T-helper 2 cell (primary cell): Measurements from ENCODE around the gene DAAM1.

ENCODE experiments used
- DNase-seq, 5 experiments: peaks; one replicate each; pipeline versions ENCODE4 v3.0.0 to v3.0.0-alpha.2; 2012 to 2022

The DAAM1 gene

GRCh38 chr14:59317346-59317745 is 128.9 kb downstream of the DAAM1 start:
- DNase-seq: no peak

GRCh38 chr14:59317798-59318505 is 129.5 kb downstream of the DAAM1 start:
- DNase-seq: no peak

GRCh38 chr14:59318908-59319307 is 130.4 kb downstream of the DAAM1 start:
- no peak for DNase-seq

- no peak for DNase-seq
These were observed 131.9 kb downstream of the DAAM1 start for GRCh38 chr14:59320361-59320760.

- DNase-seq: no peak
These were observed 132.5 kb downstream of the DAAM1 start for GRCh38 chr14:59320763-59321625.

- DNase-seq: no peak
These were observed 133.1 kb downstream of the DAAM1 start for GRCh38 chr14:59321626-59321949.

GRCh38 chr14:59325906-59326305 is 137.4 kb downstream of the DAAM1 start:
- DNase-seq: no peak

- DNase-seq: no peak
These were observed 140.0 kb downstream of the DAAM1 start for GRCh38 chr14:59328454-59328853.

GRCh38 chr14:59330455-59330854 is 142.0 kb downstream of the DAAM1 start:
- peak in 1 of 5 experiments; percentile 9 for DNase-seq

- DNase-seq: no peak
These were observed 142.8 kb downstream of the DAAM1 start for GRCh38 chr14:59331217-59331616.

- DNase-seq: no peak
These were observed 144.3 kb downstream of the DAAM1 start for GRCh38 chr14:59332727-59333126.

GRCh38 chr14:59333235-59333634 is 144.8 kb downstream of the DAAM1 start:
- no peak for DNase-seq

- DNase-seq: no peak
These were observed 145.2 kb downstream of the DAAM1 start for GRCh38 chr14:59333668-59334067.

- no peak for DNase-seq
These were observed 145.8 kb downstream of the DAAM1 start for GRCh38 chr14:59334253-59334652.

GRCh38 chr14:59336098-59336497 is 147.6 kb downstream of the DAAM1 start:
- no peak for DNase-seq

- DNase-seq: no peak
These were observed 148.2 kb downstream of the DAAM1 start for GRCh38 chr14:59336706-59337105.

GRCh38 chr14:59337141-59337611 is 148.7 kb downstream of the DAAM1 start:
- DNase-seq: no peak

- DNase-seq: no peak
These were observed 150.3 kb downstream of the DAAM1 start for GRCh38 chr14:59338761-59339160.

- no peak for DNase-seq
These were observed 151.3 kb downstream of the DAAM1 start for GRCh38 chr14:59339524-59340330.

GRCh38 chr14:59341858-59342477 is 153.5 kb downstream of the DAAM1 start:
- no peak for DNase-seq

GRCh38 chr14:59342516-59343484 is 154.3 kb downstream of the DAAM1 start:
- no peak for DNase-seq

- no peak for DNase-seq
These were observed 155.1 kb downstream of the DAAM1 start for GRCh38 chr14:59343585-59343984.
